Measurements from ENCODE around the gene PPP1R9A. TPM values are rescaled to one million over a fixed set of nuclear protein-coding genes. Genes with fewer than 3 reads are reported as not detected.

PPP1R9A gene
- total RNA-seq, 1 donor: under 0.01 TPM

DNA sequence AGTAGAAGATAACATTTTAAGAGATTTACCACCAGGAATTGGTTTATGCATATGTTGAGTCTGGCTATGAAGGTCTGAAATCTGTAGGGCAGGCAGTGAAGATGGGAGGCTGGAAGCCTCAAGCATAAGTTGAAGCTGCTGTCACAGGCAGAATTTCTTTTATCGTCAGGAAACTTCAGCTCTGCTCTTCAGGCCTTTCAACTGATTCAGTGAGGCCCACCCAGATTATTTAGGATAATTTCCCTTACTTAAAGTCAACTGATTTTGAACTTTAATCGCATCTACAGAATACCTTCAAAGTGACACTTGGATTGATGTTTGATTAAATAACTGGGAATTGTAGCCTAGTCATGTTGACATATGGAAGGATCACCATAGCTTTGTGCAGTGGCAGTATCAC lies 190.5 kb downstream of the PPP1R9A start:
- H3K4me3 ChIP-seq (ENCODE audit: low read depth, low read length): no peak overlapping the region
- TF ChIP-seq, protein P1, sequence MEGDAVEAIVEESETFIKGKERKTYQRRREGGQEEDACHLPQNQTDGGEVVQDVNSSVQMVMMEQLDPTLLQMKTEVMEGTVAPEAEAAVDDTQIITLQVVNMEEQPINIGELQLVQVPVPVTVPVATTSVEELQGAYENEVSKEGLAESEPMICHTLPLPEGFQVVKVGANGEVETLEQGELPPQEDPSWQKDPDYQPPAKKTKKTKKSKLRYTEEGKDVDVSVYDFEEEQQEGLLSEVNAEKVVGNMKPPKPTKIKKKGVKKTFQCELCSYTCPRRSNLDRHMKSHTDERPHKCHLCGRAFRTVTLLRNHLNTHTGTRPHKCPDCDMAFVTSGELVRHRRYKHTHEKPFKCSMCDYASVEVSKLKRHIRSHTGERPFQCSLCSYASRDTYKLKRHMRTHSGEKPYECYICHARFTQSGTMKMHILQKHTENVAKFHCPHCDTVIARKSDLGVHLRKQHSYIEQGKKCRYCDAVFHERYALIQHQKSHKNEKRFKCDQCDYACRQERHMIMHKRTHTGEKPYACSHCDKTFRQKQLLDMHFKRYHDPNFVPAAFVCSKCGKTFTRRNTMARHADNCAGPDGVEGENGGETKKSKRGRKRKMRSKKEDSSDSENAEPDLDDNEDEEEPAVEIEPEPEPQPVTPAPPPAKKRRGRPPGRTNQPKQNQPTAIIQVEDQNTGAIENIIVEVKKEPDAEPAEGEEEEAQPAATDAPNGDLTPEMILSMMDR (IDR thresholded peaks at IDR 0.05; ENCODE audit: insufficient read depth, low read depth, low read length): no peak
- no peak for DNase-seq (ENCODE audit: low read depth)

DNA sequence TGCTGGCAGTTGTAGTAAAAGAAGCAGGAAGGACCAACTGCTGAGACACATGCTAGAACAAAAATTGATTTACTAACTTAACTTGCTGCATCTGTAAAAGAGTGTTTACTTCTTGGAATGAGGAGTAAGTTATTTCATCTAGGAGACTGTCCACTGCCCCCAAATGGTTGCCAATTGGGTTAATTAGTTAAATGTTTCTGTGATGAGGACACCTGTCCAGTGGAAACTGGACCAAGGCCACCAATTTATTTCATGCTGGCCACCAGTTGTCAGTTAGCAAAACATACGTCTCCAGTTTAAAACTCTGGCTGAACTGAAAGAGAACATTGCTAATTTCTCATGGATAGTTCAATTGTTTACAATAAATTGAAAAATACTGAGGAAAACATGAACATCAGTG lies 191.7 kb downstream of the PPP1R9A start:
- no peak for DNase-seq (ENCODE audit: low read depth)
- TF ChIP-seq, protein P1 (IDR thresholded peaks at IDR 0.05; ENCODE audit: insufficient read depth, low read depth, low read length): no peak
- no peak overlapping the region for H3K4me3 ChIP-seq (ENCODE audit: low read depth, low read length)

DNA sequence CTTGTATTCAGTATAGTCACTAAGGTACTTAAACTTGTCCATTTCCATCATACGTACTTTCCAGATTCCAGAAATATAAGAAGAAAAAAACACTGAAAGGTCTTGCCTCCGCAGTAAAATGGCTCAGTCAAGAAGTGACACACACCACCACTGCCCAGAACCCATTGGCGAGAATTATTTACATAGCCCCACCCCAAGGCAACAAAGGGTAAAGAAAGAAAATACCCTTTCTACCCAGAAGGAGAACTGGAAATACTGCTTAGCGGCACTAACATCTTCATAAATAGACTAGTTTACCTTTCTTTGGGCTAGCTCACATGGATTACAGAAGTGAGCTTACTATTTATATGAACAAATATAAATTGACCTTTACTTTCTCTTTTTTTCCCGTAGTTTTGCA lies 194.0 kb downstream of the PPP1R9A start:
- TF ChIP-seq, protein P1 (IDR thresholded peaks at IDR 0.05; ENCODE audit: insufficient read depth, low read depth, low read length): no peak
- no peak overlapping the region for H3K4me3 ChIP-seq (ENCODE audit: low read depth, low read length)
- DNase-seq (ENCODE audit: low read depth): no peak

DNA sequence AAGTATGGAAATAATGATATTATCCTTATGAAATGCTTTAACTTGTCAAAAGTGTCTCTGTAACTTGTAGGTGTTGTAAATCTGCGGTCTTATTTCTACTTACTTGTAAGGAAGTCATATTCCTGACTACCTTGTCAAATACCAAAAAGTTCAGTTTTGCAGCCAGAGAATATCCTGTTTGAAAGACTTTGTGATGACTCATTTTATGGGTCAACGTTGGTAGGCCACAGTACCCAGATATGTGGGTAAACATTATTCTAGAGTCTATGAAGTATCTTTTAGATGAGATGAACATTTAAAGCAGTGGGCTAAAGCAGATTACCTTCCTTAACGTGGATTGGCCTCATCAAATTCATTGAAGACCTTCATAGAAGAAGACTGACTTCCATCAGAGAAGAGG lies 195.3 kb downstream of the PPP1R9A start:
- no peak overlapping the region for H3K4me3 ChIP-seq (ENCODE audit: low read depth, low read length)
- peak; percentile 6 for DNase-seq (ENCODE audit: low read depth)
- TF ChIP-seq, protein P1 (IDR thresholded peaks at IDR 0.05; ENCODE audit: insufficient read depth, low read depth, low read length): no peak

DNA sequence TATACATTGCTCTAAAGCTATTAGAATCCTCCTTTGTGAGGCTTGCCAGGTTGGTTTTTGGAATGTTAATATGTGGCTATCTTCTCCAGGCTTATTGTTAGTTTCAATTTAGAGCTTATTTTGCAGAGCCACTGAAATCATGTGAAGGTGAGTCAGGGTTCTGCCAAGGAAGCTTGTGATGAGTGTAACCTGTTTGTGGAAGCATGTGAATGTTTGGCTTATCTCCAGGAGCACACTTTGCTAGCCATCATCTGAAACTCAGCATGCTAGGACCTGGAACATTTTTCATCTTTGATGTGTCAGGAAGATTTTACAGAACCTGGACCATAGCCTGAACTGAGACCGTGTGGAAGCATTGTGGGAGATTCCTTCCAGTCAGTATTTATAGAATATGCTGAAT lies 197.3 kb downstream of the PPP1R9A start:
- DNase-seq (ENCODE audit: low read depth): peak; percentile 21
- H3K4me3 ChIP-seq (ENCODE audit: low read depth, low read length): no peak overlapping the region
- TF ChIP-seq, protein P1 (IDR thresholded peaks at IDR 0.05; ENCODE audit: insufficient read depth, low read depth, low read length): no peak

DNA sequence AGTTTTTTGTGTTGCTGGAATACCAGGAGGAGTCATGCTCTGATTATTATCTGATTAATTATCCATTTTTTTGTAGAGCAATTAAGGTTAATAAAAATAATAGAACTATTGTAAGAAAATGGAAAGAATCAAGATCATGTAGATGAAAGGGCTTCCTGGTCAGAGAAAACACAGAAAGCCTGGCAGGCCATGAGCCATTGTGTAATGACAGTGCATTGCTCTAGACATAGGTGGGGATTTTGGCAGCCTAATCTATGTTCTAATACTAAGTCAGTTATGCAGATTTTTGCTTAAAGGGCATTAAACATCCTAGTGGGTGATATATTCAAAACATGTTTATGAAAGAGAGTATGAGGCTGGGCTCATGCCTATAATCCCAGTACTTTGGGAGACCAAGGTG lies 198.2 kb downstream of the PPP1R9A start:
- DNase-seq (ENCODE audit: low read depth): no peak
- H3K4me3 ChIP-seq (ENCODE audit: low read depth, low read length): no peak overlapping the region
- TF ChIP-seq, protein P1 (IDR thresholded peaks at IDR 0.05; ENCODE audit: insufficient read depth, low read depth, low read length): no peak

DNA sequence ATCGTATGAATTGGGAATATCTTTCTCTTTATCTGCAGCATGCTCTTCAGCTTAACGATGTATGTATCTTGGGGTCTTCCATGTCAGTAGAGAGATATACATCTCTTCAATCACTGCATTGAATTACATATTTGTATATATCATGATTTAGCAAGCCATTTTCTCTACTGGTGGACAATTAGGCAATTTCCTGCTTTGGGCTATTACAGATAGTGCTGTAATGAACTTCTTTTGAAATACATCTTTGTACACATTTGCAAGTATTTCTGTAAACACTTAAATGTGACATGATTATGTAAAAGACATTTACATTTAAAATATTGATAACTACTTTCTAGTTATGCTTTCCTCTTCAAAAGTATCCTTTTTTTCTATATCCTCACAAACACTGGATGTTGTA lies 199.0 kb downstream of the PPP1R9A start:
- TF ChIP-seq, protein P1 (IDR thresholded peaks at IDR 0.05; ENCODE audit: insufficient read depth, low read depth, low read length): no peak
- DNase-seq (ENCODE audit: low read depth): no peak
- H3K4me3 ChIP-seq (ENCODE audit: low read depth, low read length): no peak overlapping the region

Measured in fibroblast of villous mesenchyme (primary cell).